HCT116 (cell line): ENCODE results near the gene PYGO1. TPM values are rescaled to one million over a fixed set of nuclear protein-coding genes. Genes with fewer than 3 reads are reported as not detected.

Experiments
- ATAC-seq: fragments of 200-7000 bp; cut with Tn5 transposase; 2 replicates; pipeline ENCODE4 v1.9.1; 2020; ENCODE audit warnings: mild to moderate bottlenecking, moderate library complexity
- BruUV-seq: library from RNA; stranded (reverse); fragments of 400-500 nt; replicated peaks from 2 replicates; lab custom pipeline; 2021; lab: Mats Ljungman, UMichigan
- CTCF ChIA-PET: fragments of 300-600 bp; sonication (Branson Sonifier 250); formaldehyde crosslinking; loops from one replicate; lab custom pipeline; 2021; ENCODE audit warnings: antibody characterized with exemption; lab: Charles Lee
- POLR2A ChIA-PET: fragments of 300-600, 350-600 bp; sonication (Branson Sonifier 250); formaldehyde crosslinking; loops from one replicate; lab custom pipeline; 2021; ENCODE audit warnings: antibody characterized with exemption; lab: Charles Lee
- RAD21 ChIA-PET, 2 experiments: fragments of 300-600 bp; sonication (Branson Sonifier 250); formaldehyde crosslinking; loops; one replicate each; lab custom pipeline; 2023; ENCODE audit warnings: low total read pairs in 2 of 2; ENCODE audit not compliant: uncharacterized antibody in 2 of 2, unreplicated experiment in 2 of 2, low non-redundant PET in 1 of 2; lab: Charles Lee
- DNase-seq: peaks from one replicate; pipeline ENCODE4 v3.0.0-alpha.2; 2010; ENCODE audit warnings: low read depth, low spot score
- H2AFZ ChIP-seq: fragments of 200-600 bp; shearing (Covaris generic), sonication (generic); 2 replicates; pipeline ENCODE4 v1.6.1; 2017; ENCODE audit warnings: low read depth, mixed run types, mixed read lengths, antibody characterized with exemption, low read length; ENCODE audit not compliant: poor library complexity, severe bottlenecking
- H3K27ac ChIP-seq: 2 replicates; pipeline ENCODE4 v1.5.1; 2012; ENCODE audit warnings: low read depth, low read length
- H3K27me3 ChIP-seq: fragments of 200-600 bp; sonication (generic); 2 replicates; pipeline ENCODE4 v1.6.1; 2016; ENCODE audit warnings: mixed run types, low read length, mixed read lengths; ENCODE audit not compliant: insufficient read depth
- H3K36me3 ChIP-seq, 2 experiments: fragments of 200-500 bp in 1 of 2; fragments of 200-600 bp in 1 of 2; sonication (Bioruptor generic) in 1 of 2; sonication (generic) in 1 of 2; 2 replicates each; pipeline versions ENCODE4 v1.5.1 to v1.6.1; 2014 to 2016; ENCODE audit warnings: low read length in 2 of 2, inconsistent platforms in 1 of 2, mixed read lengths in 1 of 2, mixed run types in 1 of 2; ENCODE audit not compliant: insufficient read depth in 2 of 2, control insufficient read depth in 1 of 2
- H3K4me1 ChIP-seq, 2 experiments: fragments of 200-600 bp in 1 of 2; sonication (generic) in 1 of 2; 2 replicates each; pipeline versions ENCODE4 v1.5.1 to v1.6.1; 2012 to 2017; ENCODE audit warnings: low read length in 2 of 2, inconsistent platforms in 1 of 2, mild to moderate bottlenecking in 1 of 2, mixed read lengths in 1 of 2, mixed run types in 1 of 2, moderate library complexity in 1 of 2; ENCODE audit not compliant: insufficient read depth in 2 of 2, control insufficient read depth in 1 of 2
- H3K4me2 ChIP-seq: fragments of 200-600 bp; sonication (generic); 2 replicates; pipeline ENCODE4 v1.6.1; 2017; ENCODE audit warnings: mixed run types, low read length, mixed read lengths
- H3K4me3 ChIP-seq, 2 experiments: fragments of 200-600 bp in 1 of 2; sonication (generic) in 1 of 2; replicated peaks in 1 of 2; 2 replicates each; pipeline ENCODE4 v1.5.1; 2011 to 2016; ENCODE audit warnings: low read length in 2 of 2, control low read depth in 1 of 2, low read depth in 1 of 2, mild to moderate bottlenecking in 1 of 2, mixed read lengths in 1 of 2, mixed run types in 1 of 2
- H3K79me2 ChIP-seq: fragments of 200-600 bp; sonication (generic); 2 replicates; pipeline ENCODE4 v1.6.1; 2017; ENCODE audit warnings: mild to moderate bottlenecking, mixed run types, low read length, moderate library complexity, mixed read lengths; ENCODE audit not compliant: insufficient read depth
- H3K9ac ChIP-seq: fragments of 200-600 bp; sonication (generic); 2 replicates; pipeline ENCODE4 v1.6.1; 2016; ENCODE audit warnings: low read length, mixed read lengths
- H3K9me2 ChIP-seq: fragments of 200-600 bp; sonication (generic), shearing (Covaris generic); 2 replicates; pipeline ENCODE4 v1.6.1; 2017; ENCODE audit warnings: mixed run types, mild to moderate bottlenecking, moderate library complexity; ENCODE audit not compliant: insufficient read depth
- H3K9me3 ChIP-seq, 2 experiments: fragments of 200-500 bp in 1 of 2; fragments of 200-600 bp in 1 of 2; sonication (Bioruptor generic) in 1 of 2; sonication (generic) in 1 of 2; 2 replicates each; pipeline ENCODE4 v1.6.1; 2014 to 2017; ENCODE audit warnings: low read length in 2 of 2, mixed read lengths in 2 of 2, inconsistent platforms in 1 of 2, low read depth in 1 of 2, mild to moderate bottlenecking in 1 of 2, mixed run types in 1 of 2, moderate library complexity in 1 of 2; ENCODE audit not compliant: control insufficient read depth in 1 of 2, insufficient read depth in 1 of 2
- H4K20me1 ChIP-seq: fragments of 200-600 bp; sonication (generic), shearing (Covaris generic); 2 replicates; pipeline ENCODE4 v1.6.1; 2017; ENCODE audit warnings: mixed run types, mild to moderate bottlenecking, moderate library complexity; ENCODE audit not compliant: insufficient read depth
- CBX3 ChIP-seq: IDR thresholded peaks from 2 replicates; pipeline ENCODE4 v1.6.1; 2012; ENCODE audit warnings: low read depth
- CTCF ChIP-seq, 3 experiments: fragments of 200-600 bp in 1 of 3; sonication (generic) in 1 of 3; IDR thresholded peaks in 2 of 3; conservative IDR thresholded peaks in 1 of 3; 2 replicates each; pipeline ENCODE4 v1.5.1; 2012 to 2017; ENCODE audit warnings: low read depth in 2 of 3, low read length in 2 of 3, antibody characterized with exemption in 1 of 3, borderline replicate concordance in 1 of 3, control low read depth in 1 of 3, mild to moderate bottlenecking in 1 of 3, mixed read lengths in 1 of 3, mixed run types in 1 of 3, moderate library complexity in 1 of 3; ENCODE audit not compliant: insufficient read depth in 1 of 3
- EGR1 ChIP-seq: IDR thresholded peaks from 2 replicates; pipeline ENCODE4 v1.6.1; 2012; ENCODE audit warnings: low read depth
- JUND ChIP-seq: IDR thresholded peaks from 2 replicates; pipeline ENCODE4 v1.6.1; 2012
- RAD21 ChIP-seq: IDR thresholded peaks from 2 replicates; pipeline ENCODE4 v1.6.1; 2012; ENCODE audit warnings: low read depth, mild to moderate bottlenecking
- TCF7L2 ChIP-seq: IDR thresholded peaks from 2 replicates; pipeline ENCODE4 v1.7.0; 2011; ENCODE audit warnings: borderline replicate concordance, inconsistent platforms; ENCODE audit not compliant: insufficient read depth, insufficient read length; ENCODE audit errors: extremely low read depth
- YY1 ChIP-seq: IDR thresholded peaks from 2 replicates; pipeline ENCODE4 v1.6.1; 2011; ENCODE audit warnings: low read length, low read depth, moderate library complexity, mild to moderate bottlenecking; ENCODE audit not compliant: insufficient replicate concordance; ENCODE audit errors: extremely low read depth
- ZBTB33 ChIP-seq: IDR thresholded peaks from 2 replicates; pipeline ENCODE4 v1.6.1; 2011; ENCODE audit warnings: mild to moderate bottlenecking, low read length, moderate library complexity; ENCODE audit not compliant: insufficient replicate concordance; ENCODE audit errors: extremely low read depth
- ZNF274 ChIP-seq: fragments of 200-500 bp; sonication (Bioruptor generic); IDR thresholded peaks from 2 replicates; pipeline ENCODE4 v1.6.1; 2014; ENCODE audit warnings: mild to moderate bottlenecking, low read depth, low read length, inconsistent platforms
- intact Hi-C: fragments of 100-400 bp; cut with micrococcal nuclease; formaldehyde crosslinking; loops from 2 replicates; pipeline ENCODE4 v1.10.0; 2022
- total RNA-seq: library from RNA; stranded (reverse); gene quantifications from one replicate; pipeline ENCODE4 v1.2.1, GENCODE V29; 2021; ENCODE audit not compliant: unreplicated experiment

The PYGO1 gene
- total RNA-seq, 1 experiment from 2014 or later: 0.34 TPM

GRCh38 chr15:55586808-55587207 lies 1.3 kb downstream of the PYGO1 start:
- DNase-seq (no peak), ATAC-seq (no peak)
- POLR2A ChIA-PET: no interaction called here
- intact Hi-C loops: no loop called here
- no peaks in the 10 kb centered on the region for H4K20me1 ChIP-seq
- no peak overlapping the region for H2AFZ ChIP-seq
- CTCF ChIA-PET: no interaction called here
- RAD21 ChIA-PET: no interaction called here
- TF ChIP-seq JUND (no peak), TCF7L2 (no peak), CBX3 (no peak), CTCF (IDR thresholded peaks at IDR 0.05 in 2 of 3, conservative IDR thresholded peaks at IDR 0.05 in 1 of 3; ENCODE audit: borderline replicate concordance in 1 of 3, insufficient read depth in 1 of 3, low read depth in 2 of 3, low read length in 2 of 3) (no peak), ZBTB33 (no peak), ZNF274 (no peak), EGR1 (no peak), RAD21 (no peak), YY1 (no peak)
- no peaks in the 10 kb centered on the region for H3K36me3 ChIP-seq
- H3K27ac ChIP-seq: no peak overlapping the region
- no peaks in the 10 kb centered on the region for H3K9me2 ChIP-seq
- no peak overlapping the region for H3K9ac ChIP-seq
- H3K4me1 ChIP-seq: peaks cover 0 to 3% of the 10 kb centered on the region in 2 experiments; a peak in 1 of 4 replicates
- BruUV-seq: no TSS peak
- no peaks in the 10 kb centered on the region for H3K27me3 ChIP-seq
- no peak overlapping the region for H3K4me3 ChIP-seq
- H3K9me3 ChIP-seq: no peaks in the 10 kb centered on the region
- H3K79me2 ChIP-seq: no peaks in the 10 kb centered on the region
- no peak overlapping the region for H3K4me2 ChIP-seq
